NCI-H82 treated with DMSO at 0.1 percent for 48 hours (cell line): ENCODE data around the gene SCAPER.

Source experiments
- DNase-seq: peaks from one replicate; lab custom pipeline; 2025; ENCODE audit not compliant: unreplicated experiment; lab: John Stamatoyannopoulos, UW

The SCAPER gene

GRCh38 chr15:76376816-76377215 is 528.3 kb downstream of the SCAPER start:
- DNase-seq: no peak

- no peak for DNase-seq
Observed at GRCh38 chr15:76376029-76376428, 529.1 kb downstream of the SCAPER start.

GRCh38 chr15:76368122-76368621 is 537.0 kb downstream of the SCAPER start:
- DNase-seq: no peak

- DNase-seq: no peak
Observed at GRCh38 chr15:76366714-76367113, 538.4 kb downstream of the SCAPER start.

- no peak for DNase-seq
Observed at GRCh38 chr15:76363251-76363650, 541.9 kb downstream of the SCAPER start.

- no peak for DNase-seq
Observed at GRCh38 chr15:76360416-76360815, 544.7 kb downstream of the SCAPER start.

DNA sequence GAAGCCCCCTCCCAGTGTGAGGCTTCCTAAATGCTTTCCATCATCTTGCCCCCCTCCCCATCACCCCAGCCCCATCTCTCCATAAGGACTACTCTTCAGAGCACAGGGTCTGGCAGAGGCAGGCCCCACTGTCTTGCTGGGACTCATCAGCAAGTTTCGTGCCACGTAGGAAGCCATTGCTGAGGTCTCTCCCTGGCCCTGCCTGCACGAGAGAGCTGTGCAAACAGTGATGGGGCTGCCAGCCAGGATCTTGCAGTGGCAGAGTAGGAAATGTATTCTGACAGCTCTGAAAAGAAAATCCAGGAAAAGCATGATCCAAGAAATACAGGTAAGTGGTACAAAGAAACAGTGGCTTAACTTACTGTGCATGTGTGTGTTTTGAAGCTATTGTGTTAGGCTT is 546.0 kb downstream of the SCAPER start:
- no peak for DNase-seq

GRCh38 chr15:76358453-76358852 is 546.7 kb downstream of the SCAPER start:
- DNase-seq: no peak

GRCh38 chr15:76354823-76355440 is 550.2 kb downstream of the SCAPER start:
- DNase-seq: no peak

DNA sequence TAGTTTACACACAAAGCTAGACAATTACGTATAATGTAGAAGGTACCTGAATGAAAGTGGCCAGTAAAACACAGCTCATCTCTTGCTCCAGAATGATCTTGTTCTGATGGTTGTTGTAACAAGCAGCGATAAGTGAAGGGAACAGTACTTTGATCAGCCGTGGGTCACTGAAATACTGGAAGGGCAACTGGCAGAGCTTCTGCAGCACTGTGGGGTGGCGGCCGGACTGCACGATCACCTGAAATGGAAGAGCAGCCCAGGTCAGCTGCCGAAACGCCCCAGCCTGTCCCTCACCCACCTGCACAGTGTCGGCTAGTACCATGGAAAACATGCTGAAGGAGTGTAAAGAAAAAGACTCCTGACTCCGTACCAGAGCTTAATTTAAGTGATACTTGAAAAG is 551.2 kb downstream of the SCAPER start:
- DNase-seq: no peak

DNA sequence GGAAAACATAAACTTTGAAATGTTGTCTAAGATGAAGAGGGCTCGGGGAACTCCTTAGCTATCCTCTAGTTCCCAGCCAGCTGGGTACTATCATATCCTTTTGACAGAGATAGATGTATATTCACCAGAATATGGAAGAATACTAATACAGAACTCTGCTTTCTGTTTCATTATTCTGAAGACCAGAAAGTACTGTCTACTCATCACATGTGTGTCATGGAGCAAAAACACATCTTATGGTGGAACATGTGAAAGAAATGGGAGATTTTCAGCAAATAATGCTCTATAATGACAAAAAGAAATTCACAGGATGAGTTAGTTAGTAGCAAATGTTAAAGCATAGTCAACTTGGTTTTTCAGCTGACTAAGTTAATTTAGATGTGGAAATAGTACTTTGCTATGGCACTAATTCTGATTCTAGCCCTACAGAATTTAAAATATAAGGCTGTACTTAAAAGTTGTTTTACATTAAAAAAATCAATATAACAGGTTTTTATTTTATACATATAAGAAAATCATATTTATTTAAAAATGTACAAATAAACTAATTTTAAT is 552.0 kb downstream of the SCAPER start:
- no peak for DNase-seq

- no peak for DNase-seq
Observed at GRCh38 chr15:76349301-76350070, 555.7 kb downstream of the SCAPER start.

DNA sequence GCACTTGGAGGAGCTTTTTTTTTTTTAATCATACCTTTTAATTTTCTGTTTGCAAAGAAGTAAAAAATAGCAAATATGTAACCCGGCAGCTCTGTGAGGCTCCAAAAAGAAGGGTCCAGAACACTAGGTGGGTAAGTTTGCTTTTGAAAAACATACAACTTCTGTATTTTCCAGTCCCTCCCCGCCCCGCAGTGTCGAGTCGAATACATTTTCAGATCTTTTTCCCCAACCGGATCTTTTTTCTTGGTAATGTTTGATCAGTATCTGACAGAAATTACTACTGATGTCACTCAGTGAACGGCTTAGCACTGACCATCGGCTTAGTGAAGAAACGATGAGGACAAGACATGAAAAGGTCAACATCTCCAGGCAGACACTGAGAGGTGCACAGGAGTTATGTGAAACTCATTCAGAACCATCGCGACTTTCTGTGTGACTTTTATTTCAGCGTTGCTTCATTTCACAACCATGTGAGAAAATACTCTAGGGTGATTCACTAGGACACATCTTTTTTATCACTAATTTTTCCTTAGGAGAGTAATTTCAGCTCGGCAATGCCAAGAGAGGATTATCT is 557.6 kb downstream of the SCAPER start:
- DNase-seq: no peak

GRCh38 chr15:76346669-76347481 is 558.3 kb downstream of the SCAPER start:
- DNase-seq: no peak

GRCh38 chr15:76345880-76346668 is 559.1 kb downstream of the SCAPER start:
- no peak for DNase-seq

DNA sequence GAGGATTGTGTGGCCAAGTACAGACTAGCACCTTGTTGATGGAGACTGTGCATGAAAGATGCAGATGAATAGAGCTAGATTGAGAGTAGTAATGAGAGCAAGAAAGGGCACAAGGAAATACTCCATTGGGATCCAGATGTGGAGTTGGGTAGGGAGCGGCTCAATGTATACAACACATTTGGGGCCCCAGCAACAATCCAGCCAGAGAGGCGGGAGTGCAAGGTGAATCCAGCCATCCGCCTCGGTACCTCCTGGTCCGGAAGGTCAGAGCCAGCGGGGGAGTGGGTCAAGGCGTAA is 559.6 kb downstream of the SCAPER start:
- no peak for DNase-seq

DNA sequence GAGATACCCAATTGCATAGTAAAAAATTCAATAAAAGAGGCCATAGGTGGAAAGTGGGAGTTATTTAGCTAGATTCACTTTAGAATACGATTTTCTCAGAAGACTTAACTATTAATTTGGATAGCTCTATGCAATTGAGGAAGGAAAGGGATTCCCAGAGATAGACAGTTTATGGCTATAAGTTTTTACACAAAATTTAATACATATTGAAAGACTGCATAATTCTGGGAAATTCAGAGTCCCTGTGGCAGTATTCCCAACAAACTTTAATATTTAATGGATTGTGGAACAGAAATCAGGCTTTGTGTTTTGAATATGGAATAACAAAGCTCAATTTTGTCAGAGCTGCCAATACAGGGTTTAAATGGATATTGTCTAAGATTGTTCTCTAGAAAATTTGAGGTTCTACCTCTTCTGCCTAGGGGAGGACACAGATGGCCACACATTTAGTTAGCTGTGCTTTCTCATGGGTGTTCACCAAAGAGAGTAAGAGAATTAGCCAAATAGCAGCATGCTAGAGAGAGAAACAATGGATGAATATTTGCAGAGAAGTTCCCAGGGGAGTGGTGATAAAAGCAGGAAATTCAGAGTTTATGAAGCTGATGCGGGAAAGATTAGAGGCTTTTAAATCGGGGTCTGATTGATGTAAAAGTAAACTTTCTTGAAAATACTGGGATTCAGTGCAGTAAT is 560.1 kb downstream of the SCAPER start:
- no peak for DNase-seq

GRCh38 chr15:76343313-76343996 is 561.7 kb downstream of the SCAPER start:
- DNase-seq: no peak
